T-helper 22 cell (primary cell): ENCODE measurements around the gene HBG1.
"Not testable (repeated sequence)": the region's sequence is repeated elsewhere in the genome, so short reads cannot be mapped to it uniquely, and the experiment has no call there.

Experiments used
- DNase-seq: peaks from one replicate; pipeline ENCODE4 v3.0.0-alpha.2; 2020; ENCODE audit warnings: low read depth

Gene HBG1

GRCh38 chr11:5249807-5250396 lies at the start of gene HBG1:
Gene HBG1 (minus strand): TSS chr11:5249857. CDS start chr11:5249804, 53 bp downstream.
- DNase-seq: not testable (repeated sequence)

DNA sequence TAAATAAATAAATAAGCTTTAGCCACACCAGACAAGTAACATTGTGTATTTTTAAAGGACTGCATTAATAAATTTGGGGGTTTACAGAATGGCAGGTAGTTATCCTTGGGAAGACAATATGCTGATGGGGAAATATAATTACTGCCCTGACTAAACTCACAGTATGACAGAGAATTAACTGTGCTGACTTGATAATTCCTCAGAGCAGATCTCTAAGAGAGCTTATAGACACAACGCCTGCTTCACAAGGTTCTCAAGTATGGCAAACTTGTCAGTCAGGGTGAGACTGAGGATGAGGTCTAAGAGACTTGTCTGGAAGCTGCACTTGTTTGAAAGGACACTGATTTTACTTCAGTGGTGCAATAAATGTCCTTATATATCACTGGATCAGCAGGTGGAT lies 48.8 kb upstream of the HBG1 start:
- no peak for DNase-seq

GRCh38 chr11:5297721-5298323 lies 48.2 kb upstream of the HBG1 start:
- no peak for DNase-seq

- DNase-seq: not testable (repeated sequence)
These were observed 44.8 kb upstream of the HBG1 start for GRCh38 chr11:5294342-5294995.

GRCh38 chr11:5293028-5293427 lies 43.4 kb upstream of the HBG1 start:
- DNase-seq: no peak

DNA sequence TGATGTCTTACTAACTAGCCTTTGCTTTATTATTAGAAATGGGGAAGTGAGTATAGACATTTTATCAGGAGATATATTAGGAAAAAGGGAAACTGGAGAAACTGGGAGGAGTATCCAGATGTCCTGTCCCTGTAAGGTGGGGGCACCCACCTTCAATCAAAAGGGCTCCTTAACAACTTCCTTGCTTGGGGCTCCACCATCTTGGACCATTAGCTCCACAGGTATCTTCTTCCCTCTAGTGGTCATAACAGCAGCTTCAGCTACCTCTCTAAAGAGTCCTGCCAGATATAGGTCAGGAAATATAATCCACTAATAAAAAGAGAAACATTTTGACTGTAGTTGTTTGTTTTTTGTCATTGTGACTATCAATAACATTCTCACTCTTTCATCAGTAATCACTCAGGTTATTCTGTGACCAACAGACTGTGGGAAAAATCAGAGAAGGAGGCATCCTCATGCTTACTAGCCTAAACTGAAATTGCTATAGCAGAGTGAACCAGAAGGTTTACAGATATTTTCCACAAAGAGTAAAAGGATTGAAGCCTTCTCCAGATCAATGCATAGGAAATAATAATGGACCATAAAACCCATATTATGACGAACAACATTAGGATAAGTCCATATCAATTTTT lies 41.7 kb upstream of the HBG1 start:
- no peak for DNase-seq

- DNase-seq: no peak
These were observed 40.4 kb upstream of the HBG1 start for GRCh38 chr11:5290106-5290505.

- no peak for DNase-seq
These were observed 40.0 kb upstream of the HBG1 start for GRCh38 chr11:5289696-5290095.

- DNase-seq: no peak
These were observed 39.4 kb upstream of the HBG1 start for GRCh38 chr11:5288906-5289550.

DNA sequence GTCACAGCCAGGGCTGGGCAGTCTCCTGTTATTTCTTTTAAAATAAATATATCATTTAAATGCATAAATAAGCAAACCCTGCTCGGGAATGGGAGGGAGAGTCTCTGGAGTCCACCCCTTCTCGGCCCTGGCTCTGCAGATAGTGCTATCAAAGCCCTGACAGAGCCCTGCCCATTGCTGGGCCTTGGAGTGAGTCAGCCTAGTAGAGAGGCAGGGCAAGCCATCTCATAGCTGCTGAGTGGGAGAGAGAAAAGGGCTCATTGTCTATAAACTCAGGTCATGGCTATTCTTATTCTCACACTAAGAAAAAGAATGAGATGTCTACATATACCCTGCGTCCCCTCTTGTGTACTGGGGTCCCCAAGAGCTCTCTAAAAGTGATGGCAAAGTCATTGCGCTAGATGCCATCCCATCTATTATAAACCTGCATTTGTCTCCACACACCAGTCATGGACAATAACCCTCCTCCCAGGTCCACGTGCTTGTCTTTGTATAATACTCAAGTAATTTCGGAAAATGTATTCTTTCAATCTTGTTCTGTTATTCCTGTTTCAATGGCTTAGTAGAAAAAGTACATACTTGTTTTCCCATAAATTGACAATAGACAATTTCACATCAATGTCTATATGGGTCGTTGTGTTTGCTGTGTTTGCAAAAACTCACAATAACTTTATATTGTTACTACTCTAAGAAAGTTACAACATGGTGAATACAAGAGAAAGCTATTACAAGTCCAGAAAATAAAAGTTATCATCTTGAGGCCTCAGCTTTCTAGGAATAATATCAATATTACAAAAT lies 38.6 kb upstream of the HBG1 start:
- no peak for DNase-seq

- no peak for DNase-seq
These were observed 37.2 kb upstream of the HBG1 start for GRCh38 chr11:5286901-5287300.

GRCh38 chr11:5286351-5286750 lies 36.7 kb upstream of the HBG1 start:
- no peak for DNase-seq

DNA sequence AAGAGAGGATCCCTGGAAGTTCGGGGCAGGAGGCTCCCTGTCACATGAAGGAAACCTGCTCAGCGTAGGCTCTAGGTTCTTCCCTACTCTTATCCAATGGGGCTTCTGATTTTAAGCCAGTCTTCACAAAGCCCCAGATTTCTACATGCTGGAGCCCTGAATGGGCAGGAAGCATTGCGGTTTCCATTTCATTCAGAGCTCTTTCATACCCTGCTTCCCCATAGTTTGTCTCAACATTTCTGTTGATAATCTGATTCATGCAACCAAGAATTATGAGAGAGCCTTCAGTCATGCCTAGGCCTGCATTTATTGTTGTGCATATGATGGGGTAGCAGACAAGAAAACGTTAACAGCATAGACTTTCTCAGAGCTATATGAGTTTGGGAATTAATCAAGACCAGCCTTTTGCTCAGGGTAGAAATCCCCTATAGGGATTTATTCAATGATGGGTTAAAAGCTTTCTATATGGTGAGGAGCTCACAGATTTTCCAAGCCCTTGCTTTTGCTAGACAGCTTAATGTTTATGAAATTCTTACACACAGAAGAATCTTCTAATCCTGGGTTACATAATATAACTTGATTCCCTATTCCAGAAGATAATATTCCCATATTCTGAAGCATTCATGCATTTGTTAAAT lies 36.2 kb upstream of the HBG1 start:
- no peak for DNase-seq

GRCh38 chr11:5284637-5285036 lies 35.0 kb upstream of the HBG1 start:
- DNase-seq: no peak

DNA sequence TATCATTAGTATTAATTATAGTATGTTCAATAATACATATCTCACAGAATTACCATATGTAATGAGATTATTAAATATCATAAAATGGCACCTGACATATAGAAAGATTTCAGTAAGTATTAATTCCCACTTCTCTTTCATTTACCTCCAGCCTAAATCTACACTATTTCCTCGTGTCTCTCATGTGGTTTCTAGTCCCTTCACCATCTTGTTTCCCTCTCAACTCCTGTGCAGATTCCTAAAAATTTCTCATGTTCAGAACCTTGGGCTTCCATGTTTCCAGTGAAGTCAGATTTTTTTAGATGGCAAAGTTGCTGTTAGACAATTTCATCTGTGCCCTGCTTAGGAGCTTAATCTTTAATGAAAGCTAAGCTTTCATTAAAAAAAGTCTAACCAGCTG lies 34.2 kb upstream of the HBG1 start:
- DNase-seq: no peak

DNA sequence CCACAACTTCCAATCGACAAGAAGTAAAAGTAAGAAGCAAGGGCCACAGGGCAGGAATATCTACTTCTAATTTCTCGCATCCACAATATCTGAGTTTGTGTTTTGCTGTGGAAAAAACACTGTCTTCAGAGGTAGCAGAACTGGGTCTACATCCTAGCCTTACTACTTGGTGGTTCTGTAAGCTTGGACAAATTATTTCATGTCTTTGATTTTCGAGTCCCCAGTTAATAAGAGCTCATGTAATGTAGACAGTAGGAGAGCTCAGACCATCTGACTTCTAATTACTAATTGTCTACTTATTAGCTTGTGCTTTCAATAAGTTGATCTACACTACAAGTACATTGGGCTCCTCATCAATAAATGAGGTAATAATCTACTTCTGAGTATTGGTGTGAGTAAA lies 33.4 kb upstream of the HBG1 start:
- DNase-seq: no peak

- DNase-seq: no peak
These were observed 33.0 kb upstream of the HBG1 start for GRCh38 chr11:5282628-5283027.

GRCh38 chr11:5281596-5281995 lies 31.9 kb upstream of the HBG1 start:
- no peak for DNase-seq

DNA sequence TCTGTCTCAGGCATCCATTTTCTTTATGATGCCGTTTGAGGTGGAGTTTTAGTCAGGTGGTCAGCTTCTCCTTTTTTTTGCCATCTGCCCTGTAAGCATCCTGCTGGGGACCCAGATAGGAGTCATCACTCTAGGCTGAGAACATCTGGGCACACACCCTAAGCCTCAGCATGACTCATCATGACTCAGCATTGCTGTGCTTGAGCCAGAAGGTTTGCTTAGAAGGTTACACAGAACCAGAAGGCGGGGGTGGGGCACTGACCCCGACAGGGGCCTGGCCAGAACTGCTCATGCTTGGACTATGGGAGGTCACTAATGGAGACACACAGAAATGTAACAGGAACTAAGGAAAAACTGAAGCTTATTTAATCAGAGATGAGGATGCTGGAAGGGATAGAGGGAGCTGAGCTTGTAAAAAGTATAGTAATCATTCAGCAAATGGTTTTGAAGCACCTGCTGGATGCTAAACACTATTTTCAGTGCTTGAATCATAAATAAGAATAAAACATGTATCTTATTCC lies 31.0 kb upstream of the HBG1 start:
- no peak for DNase-seq

DNA sequence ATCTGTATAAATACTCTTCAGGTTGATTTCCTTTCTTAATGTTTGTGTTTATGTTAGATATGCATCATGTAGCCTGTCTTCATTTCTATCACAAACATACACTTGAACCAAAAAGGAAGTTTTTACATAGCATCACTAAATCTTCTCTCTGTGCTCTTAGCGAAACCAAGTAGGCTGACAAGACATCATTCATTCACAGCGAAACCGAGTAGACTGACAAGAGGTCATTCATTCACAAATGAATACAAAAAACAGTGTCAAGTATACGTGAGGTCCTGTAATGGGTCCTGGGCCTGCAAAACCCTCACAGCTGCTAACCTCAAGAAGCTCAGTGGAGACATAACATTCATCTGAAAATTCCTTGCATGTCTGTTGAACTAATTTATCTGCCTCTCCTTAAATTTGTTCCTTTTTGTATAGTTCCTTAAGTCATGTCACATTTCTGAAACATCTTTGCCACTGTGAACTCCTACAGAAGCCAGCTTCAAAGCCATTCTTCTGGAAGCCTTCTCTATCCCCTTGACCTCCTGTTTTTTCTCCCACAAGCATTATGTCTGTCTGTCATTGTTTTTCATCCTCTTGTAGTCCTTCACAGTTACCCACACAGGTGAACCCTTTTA lies 29.9 kb upstream of the HBG1 start:
- DNase-seq: no peak
